Left lung (tissue), 14 donors: ENCODE results near the gene RPL29. TPM values are rescaled to one million over a fixed set of nuclear protein-coding genes. Genes with fewer than 3 reads are reported as not detected.
"Not testable (repeated sequence)": the region's sequence is repeated elsewhere in the genome, so short reads cannot be mapped to it uniquely, and the experiment has no call there.

Source experiments
- ATAC-seq: fragments of 200-7000 bp; cut with Tn5 transposase; one replicate; pipeline ENCODE4 v1.9.1; 2020; ENCODE audit warnings: moderate library complexity
- DNase-seq, 4 donors: peaks; one replicate each; pipeline ENCODE4 v3.0.0-alpha.2; 2013 to 2020
- H3K27ac ChIP-seq, 2 donors: fragments of 200-600 bp; sonication (generic) in 1 of 2; one replicate each; pipeline versions ENCODE4 v1.5.0 to v1.8.0; 2020 to 2021
- H3K27me3 ChIP-seq, 2 donors: fragments of 200-600 bp; sonication (generic) in 1 of 2; one replicate each; pipeline versions ENCODE4 v1.5.0 to v1.8.0; 2020 to 2021
- H3K36me3 ChIP-seq, 2 donors: fragments of 200-600 bp; sonication (generic) in 1 of 2; one replicate each; pipeline versions ENCODE4 v1.5.0 to v1.8.0; 2020 to 2021
- H3K4me1 ChIP-seq, 2 donors: fragments of 200-600 bp; one replicate each; pipeline ENCODE4 v1.8.0; 2021
- H3K4me3 ChIP-seq, 2 donors: fragments of 200-600 bp; sonication (generic) in 1 of 2; one replicate each; pipeline versions ENCODE4 v1.5.0 to v1.8.0; 2020 to 2021; ENCODE audit warnings: mild to moderate bottlenecking in 1 of 2
- H3K9me3 ChIP-seq, 2 donors: fragments of 200-600 bp; sonication (generic) in 1 of 2; one replicate each; pipeline versions ENCODE4 v1.5.0 to v1.8.0; 2020 to 2021
- CTCF ChIP-seq, 2 donors: fragments of 200-600 bp; sonication (generic) in 1 of 2; IDR thresholded peaks; one replicate each; pipeline versions ENCODE4 v1.5.0 to v1.8.0; 2021; ENCODE audit warnings: antibody characterized with exemption in 2 of 2
- intact Hi-C, 2 donors: fragments of 100-400 bp; cut with DNase I; formaldehyde crosslinking; loops; one replicate each; pipeline versions ENCODE4 v1.11.2 to v1.14.2; 2022
- long read RNA-seq, 12 donors: library from polyadenylated mRNA in 2 of 12; unstranded in 2 of 12; transcript quantifications; one replicate each; pipeline ENCODE4 v2.0.0 and lab custom pipeline, GENCODE V29; 2019 to 2026
- polyA plus RNA-seq, 6 donors: library from polyadenylated mRNA; unstranded; fragments of 120-200 nt; gene quantifications; one replicate each; pipeline ENCODE4 v1.2.1, GENCODE V29; 2013; ENCODE audit not compliant: insufficient read length in 6 of 6
- total RNA-seq, 2 donors: library from RNA; stranded (reverse); fragmentation: NEBNext Ultra II Directional; extraction: Animal tissue kit (Norgen Biotek cat#: 25700); gene quantifications; one replicate each; pipeline ENCODE4 v1.2.1, GENCODE V29; 2021
- donor health status: DM: no; HTN: yes; CAD: no.
- donor health status: DM: no; HTN: no; CAD: no.

Gene RPL29
- 100 to 1,000 TPM; 854 to 981 TPM for total RNA-seq
- polyA plus RNA-seq, result 1,000 to 10,000 TPM; 1,892 to 2,169 (median 1,970) TPM
- long read RNA-seq, donor 1, transcript RPL29-206 (3 exons, 880 nt), result minor isoform, 5 of 1,415 reads
- long read RNA-seq, donor 1, transcript RPL29-201 (4 exons, 723 nt), result major isoform, 1,077 of 1,415 reads
- long read RNA-seq, donor 1, partial matches to known transcripts, result 180 of 1,415 reads
- long read RNA-seq, donor 1, other reads (novel, unspliced or antisense), result 151 of 1,415 reads
- long read RNA-seq, donor 2, transcript RPL29-201 (4 exons, 723 nt), result major isoform, 776 of 1,054 reads
- long read RNA-seq, donor 2, partial matches to known transcripts, result 198 of 1,054 reads
- long read RNA-seq, donor 2, other reads (novel, unspliced or antisense), result 73 of 1,054 reads
- long read RNA-seq, donor 3, transcript RPL29-201 (4 exons, 723 nt), result major isoform, 855 of 1,061 reads
- long read RNA-seq, donor 3, transcript RPL29-209 (4 exons, 713 nt), result minor isoform, 5 of 1,061 reads
- long read RNA-seq, donor 3, transcript RPL29-206 (3 exons, 880 nt), result minor isoform, 6 of 1,061 reads
- long read RNA-seq, donor 3, partial matches to known transcripts, result 109 of 1,061 reads
- long read RNA-seq, donor 3, other reads (novel, unspliced or antisense), result 85 of 1,061 reads
- long read RNA-seq, donor 4, transcript RPL29-201 (4 exons, 723 nt), result major isoform, 1,128 of 1,232 reads
- long read RNA-seq, donor 4, partial matches to known transcripts, result 79 of 1,232 reads
- long read RNA-seq, donor 4, other reads (novel, unspliced or antisense), result 19 of 1,232 reads
- long read RNA-seq, donor 5, transcript RPL29-201 (4 exons, 723 nt), result major isoform, 854 of 1,121 reads
- long read RNA-seq, donor 5, partial matches to known transcripts, result 165 of 1,121 reads
- long read RNA-seq, donor 5, other reads (novel, unspliced or antisense), result 100 of 1,121 reads
- long read RNA-seq, donor 6, transcript RPL29-201 (4 exons, 723 nt), result major isoform, 995 of 1,251 reads
- long read RNA-seq, donor 6, partial matches to known transcripts, result 152 of 1,251 reads
- long read RNA-seq, donor 6, other reads (novel, unspliced or antisense), result 98 of 1,251 reads
- long read RNA-seq, donor 7, transcript RPL29-201 (4 exons, 723 nt), result major isoform, 423 of 668 reads
- long read RNA-seq, donor 7, partial matches to known transcripts, result 216 of 668 reads
- long read RNA-seq, donor 7, other reads (novel, unspliced or antisense), result 25 of 668 reads
- long read RNA-seq, donor 8, transcript RPL29-201 (4 exons, 723 nt), result major isoform, 438 of 589 reads
- long read RNA-seq, donor 8, partial matches to known transcripts, result 106 of 589 reads
- long read RNA-seq, donor 8, other reads (novel, unspliced or antisense), result 41 of 589 reads
- long read RNA-seq, donor 9, transcript RPL29-201 (4 exons, 723 nt), result major isoform, 11 of 11 reads
- long read RNA-seq, donor 9, partial matches to known transcripts, result 0 of 11 reads
- long read RNA-seq, donor 9, other reads (novel, unspliced or antisense), result 0 of 11 reads
- long read RNA-seq, donor 10, transcript RPL29-201 (4 exons, 723 nt), result major isoform, 699 of 786 reads
- long read RNA-seq, donor 10, partial matches to known transcripts, result 63 of 786 reads
- long read RNA-seq, donor 10, other reads (novel, unspliced or antisense), result 17 of 786 reads
- long read RNA-seq, donor 11, transcript RPL29-209 (4 exons, 713 nt), result minor isoform, 5 of 726 reads
- long read RNA-seq, donor 11, transcript RPL29-206 (3 exons, 880 nt), result minor isoform, 5 of 726 reads
- long read RNA-seq, donor 11, transcript RPL29-201 (4 exons, 723 nt), result major isoform, 522 of 726 reads
- long read RNA-seq, donor 11, partial matches to known transcripts, result 146 of 726 reads
- long read RNA-seq, donor 11, other reads (novel, unspliced or antisense), result 47 of 726 reads
- long read RNA-seq, donor 12, transcript RPL29-201 (4 exons, 723 nt), result major isoform, 551 of 746 reads
- long read RNA-seq, donor 12, transcript RPL29-206 (3 exons, 880 nt), result minor isoform, 6 of 746 reads
- long read RNA-seq, donor 12, partial matches to known transcripts, result 113 of 746 reads
- long read RNA-seq, donor 12, other reads (novel, unspliced or antisense), result 76 of 746 reads

- intact Hi-C loops, result no loop called here
- TF ChIP-seq CTCF (IDR thresholded peaks at IDR 0.05), result peak in 1 of 2 donors; percentile 27
- H3K4me1 ChIP-seq, result peaks cover 10 to 46% of the 10 kb centered on the region in 2 donors
- H3K27ac ChIP-seq, result peak within 1 kb of the TSS; percentile 85 to 90
- H3K9me3 ChIP-seq, result no peaks in the 10 kb centered on the region
- DNase-seq, result peak; percentile 92 to 95 (median 92)
- H3K27me3 ChIP-seq, result peaks cover 0 to 7% of the 10 kb centered on the region in 2 donors
- H3K4me3 ChIP-seq, result peak within 1 kb of the TSS; percentile 56 to 79
- H3K36me3 ChIP-seq, result peaks cover 0 to 43% of the 10 kb centered on the region in 2 donors
- ATAC-seq, result peak; percentile 96
Observed at GRCh38 chr3:51995346-51996163, at the start of gene RPL29. Gene RPL29, minus strand, starts transcription at chr3:51995895. Its CDS starts 434 bp downstream, at chr3:51995461.

- peaks cover 27 to 53% of the 10 kb centered on the region in 2 donors for H3K4me1 ChIP-seq
- ATAC-seq, result no peak
- DNase-seq, result no peak
- no peak overlapping the region for H3K27ac ChIP-seq
- no peak for TF ChIP-seq CTCF (IDR thresholded peaks at IDR 0.05)
- no peak overlapping the region for H3K4me3 ChIP-seq
- H3K36me3 ChIP-seq, result peaks cover 0 to 21% of the 10 kb centered on the region in 2 donors
- intact Hi-C loops, result no loop called here
- H3K9me3 ChIP-seq, result no peaks in the 10 kb centered on the region
- H3K27me3 ChIP-seq, result no peaks in the 10 kb centered on the region
Observed at GRCh38 chr3:52044869-52045619, 49.3 kb upstream of the RPL29 start.

- H3K9me3 ChIP-seq, result no peaks in the 10 kb centered on the region
- H3K27me3 ChIP-seq, result no peaks in the 10 kb centered on the region
- ATAC-seq, result no peak
- no peak for DNase-seq
- TF ChIP-seq CTCF (IDR thresholded peaks at IDR 0.05), result no peak
- intact Hi-C loops, result no loop called here
- peaks cover 30 to 50% of the 10 kb centered on the region in 2 donors for H3K4me1 ChIP-seq
- peaks cover 0 to 8% of the 10 kb centered on the region in 2 donors for H3K36me3 ChIP-seq
- H3K4me3 ChIP-seq, result no peak overlapping the region
- H3K27ac ChIP-seq, result no peak overlapping the region
Observed at GRCh38 chr3:52043750-52044149, 48.1 kb upstream of the RPL29 start.

- H3K4me1 ChIP-seq, result peaks cover 29 to 46% of the 10 kb centered on the region in 2 donors
- H3K9me3 ChIP-seq, ATAC-seq, DNase-seq, H3K36me3 ChIP-seq, intact Hi-C loops, H3K27ac ChIP-seq, H3K4me3 ChIP-seq, H3K27me3 ChIP-seq: not testable (repeated sequence)
Observed at GRCh38 chr3:52043039-52043438, 47.3 kb upstream of the RPL29 start.
